ENCODE measurements around the gene EHD2.

DNA sequence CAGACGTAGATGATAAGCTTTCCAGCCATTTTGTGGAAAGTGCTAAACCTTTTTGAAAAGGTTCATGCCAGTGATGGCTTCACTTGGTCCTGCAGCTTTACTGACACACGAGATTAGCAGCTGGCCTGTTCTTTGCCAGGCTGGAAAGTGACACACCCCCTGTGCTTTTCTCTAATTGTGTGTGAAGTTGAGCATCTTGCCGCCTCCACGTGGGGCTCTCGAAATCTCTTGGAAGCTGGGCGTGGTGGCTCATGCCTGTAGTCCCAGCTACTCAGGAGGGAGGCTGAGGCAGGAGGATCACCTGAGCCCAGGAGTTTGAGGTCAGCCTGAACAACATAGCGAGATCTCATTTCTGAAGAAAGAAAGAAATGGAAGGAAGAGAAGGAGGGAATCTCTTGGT is 25.3 kb upstream of the EHD2 start:
- TF ChIP-seq, protein P1, sequence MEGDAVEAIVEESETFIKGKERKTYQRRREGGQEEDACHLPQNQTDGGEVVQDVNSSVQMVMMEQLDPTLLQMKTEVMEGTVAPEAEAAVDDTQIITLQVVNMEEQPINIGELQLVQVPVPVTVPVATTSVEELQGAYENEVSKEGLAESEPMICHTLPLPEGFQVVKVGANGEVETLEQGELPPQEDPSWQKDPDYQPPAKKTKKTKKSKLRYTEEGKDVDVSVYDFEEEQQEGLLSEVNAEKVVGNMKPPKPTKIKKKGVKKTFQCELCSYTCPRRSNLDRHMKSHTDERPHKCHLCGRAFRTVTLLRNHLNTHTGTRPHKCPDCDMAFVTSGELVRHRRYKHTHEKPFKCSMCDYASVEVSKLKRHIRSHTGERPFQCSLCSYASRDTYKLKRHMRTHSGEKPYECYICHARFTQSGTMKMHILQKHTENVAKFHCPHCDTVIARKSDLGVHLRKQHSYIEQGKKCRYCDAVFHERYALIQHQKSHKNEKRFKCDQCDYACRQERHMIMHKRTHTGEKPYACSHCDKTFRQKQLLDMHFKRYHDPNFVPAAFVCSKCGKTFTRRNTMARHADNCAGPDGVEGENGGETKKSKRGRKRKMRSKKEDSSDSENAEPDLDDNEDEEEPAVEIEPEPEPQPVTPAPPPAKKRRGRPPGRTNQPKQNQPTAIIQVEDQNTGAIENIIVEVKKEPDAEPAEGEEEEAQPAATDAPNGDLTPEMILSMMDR (IDR thresholded peaks at IDR 0.05), result no peak
- TF ChIP-seq POLR2A (IDR thresholded peaks at IDR 0.05), result no peak
